K562 (cell line): ENCODE measurements around the gene C5orf47. TPM values are rescaled to one million over a fixed set of nuclear protein-coding genes. Genes with fewer than 3 reads are reported as not detected.

Source experiments
- BACH1 ChIP-seq: fragments of 200-800 bp; sonication (Bioruptor generic); IDR thresholded peaks from 2 replicates; pipeline ENCODE4 v1.6.1; 2016; ENCODE audit warnings: missing genetic modification characterization, missing compliant biosample characterization
- BCL6 ChIP-seq: fragments of 250-450 bp; sonication (Bioruptor Pico); IDR thresholded peaks from 2 replicates; pipeline ENCODE4 v1.4.0; 2020
- NBN ChIP-seq: fragments of 450-650 bp; IDR thresholded peaks from 2 replicates; pipeline ENCODE4 v1.6.1; 2016; ENCODE audit warnings: low read depth, mild to moderate bottlenecking
- PHB2 ChIP-seq: fragments of 450-650 bp; IDR thresholded peaks from 2 replicates; pipeline ENCODE4 v1.6.1; 2017; ENCODE audit warnings: low read depth
- SMARCA5 ChIP-seq: fragments of 450-650 bp; IDR thresholded peaks from 2 replicates; pipeline ENCODE4 v1.6.1; 2016
- SMC3 ChIP-seq: conservative IDR thresholded peaks from 2 replicates; pipeline ENCODE4 v1.6.1; 2011; ENCODE audit warnings: low read depth, low read length, improper control_type of control experiment; ENCODE audit not compliant: insufficient read depth
- SP1 ChIP-seq: sonication (generic); formaldehyde crosslinking; IDR thresholded peaks from 2 replicates; pipeline ENCODE4 v1.8.1; 2022; ENCODE audit warnings: mild to moderate bottlenecking, missing genetic modification reagents
- U2AF1 ChIP-seq: fragments of 200-400 bp; formaldehyde crosslinking; optimal IDR thresholded peaks from 2 replicates; pipeline ENCODE3; 2017; ENCODE audit warnings: mild to moderate bottlenecking, low read depth, low read length, moderate library complexity
- ZNF41 ChIP-seq: fragments of 250-450 bp; sonication (Bioruptor Pico); conservative IDR thresholded peaks from 2 replicates; pipeline ENCODE4 v1.4.0; 2020; ENCODE audit warnings: mild to moderate bottlenecking
- ZNF444 ChIP-seq: fragments of 250-450 bp; sonication (Bioruptor Pico); IDR thresholded peaks from 2 replicates; pipeline ENCODE4 v1.4.0; 2020; ENCODE audit warnings: mild to moderate bottlenecking, moderate library complexity
- polyA plus RNA-seq, 8 experiments: library from polyadenylated mRNA; depleted of rRNA in 4 of 8; stranded (reverse) in 5 of 8; unstranded in 3 of 8; fragments of >200 nt; fragmentation: Nextera tagmentation in 2 of 8; fragmentation: Illumina TruSeq in 1 of 8; extraction: Ambion mirVana in 2 of 8; extraction: Trizol in 1 of 8; gene quantifications; 2 replicates each; pipeline versions ENCODE4 v1.2.1 to v1.2.3, GENCODE V29; 2011 to 2014; ENCODE audit warnings: inconsistent platforms in 1 of 8, missing spikeins in 1 of 8
- total RNA-seq, 7 experiments: library from RNA; depleted of rRNA in 6 of 7; stranded (reverse); fragments of >200 nt in 6 of 7; fragmentation: Illumina TruSeq in 2 of 7; extraction: Trizol in 2 of 7; gene quantifications; 2 replicates each; pipeline versions ENCODE4 v1.2.1 to v1.2.3, GENCODE V29; 2011 to 2021; ENCODE audit warnings: low replicate concordance in 1 of 7
- TF ChIP-seq, protein P1 (sequence below): fragments of 450-650 bp; IDR thresholded peaks from 2 replicates; pipeline ENCODE4 v1.6.1; 2016; ENCODE audit warnings: low read depth
- TF ChIP-seq, protein P2 (sequence below): fragments of 450-650 bp; IDR thresholded peaks from 2 replicates; pipeline ENCODE4 v1.6.1; 2017; ENCODE audit warnings: antibody characterized with exemption
- TF ChIP-seq, protein P3 (sequence below): sonication (generic); formaldehyde crosslinking; IDR thresholded peaks from 2 replicates; pipeline ENCODE4 v1.8.1; 2023; ENCODE audit warnings: mild to moderate bottlenecking, missing genetic modification reagents
- TF ChIP-seq, protein P4 (sequence below): fragments of 450-650 bp; formaldehyde crosslinking; IDR thresholded peaks from 2 replicates; pipeline ENCODE4 v1.4.0; 2020; ENCODE audit warnings: mild to moderate bottlenecking, moderate library complexity
- TF ChIP-seq, protein P5 (sequence below): fragments of 450-650 bp; conservative IDR thresholded peaks from 2 replicates; pipeline ENCODE4 v1.6.1; 2016; ENCODE audit warnings: missing genetic modification characterization, low read depth, mild to moderate bottlenecking, missing compliant biosample characterization, moderate library complexity

The C5orf47 gene
- total and polyA plus RNA-seq, 9 of the 15 experiments (the other 6 are each of a cell fraction or from before 2014, with no cell fraction given) = 0.08 TPM; not detected in 8

DNA sequence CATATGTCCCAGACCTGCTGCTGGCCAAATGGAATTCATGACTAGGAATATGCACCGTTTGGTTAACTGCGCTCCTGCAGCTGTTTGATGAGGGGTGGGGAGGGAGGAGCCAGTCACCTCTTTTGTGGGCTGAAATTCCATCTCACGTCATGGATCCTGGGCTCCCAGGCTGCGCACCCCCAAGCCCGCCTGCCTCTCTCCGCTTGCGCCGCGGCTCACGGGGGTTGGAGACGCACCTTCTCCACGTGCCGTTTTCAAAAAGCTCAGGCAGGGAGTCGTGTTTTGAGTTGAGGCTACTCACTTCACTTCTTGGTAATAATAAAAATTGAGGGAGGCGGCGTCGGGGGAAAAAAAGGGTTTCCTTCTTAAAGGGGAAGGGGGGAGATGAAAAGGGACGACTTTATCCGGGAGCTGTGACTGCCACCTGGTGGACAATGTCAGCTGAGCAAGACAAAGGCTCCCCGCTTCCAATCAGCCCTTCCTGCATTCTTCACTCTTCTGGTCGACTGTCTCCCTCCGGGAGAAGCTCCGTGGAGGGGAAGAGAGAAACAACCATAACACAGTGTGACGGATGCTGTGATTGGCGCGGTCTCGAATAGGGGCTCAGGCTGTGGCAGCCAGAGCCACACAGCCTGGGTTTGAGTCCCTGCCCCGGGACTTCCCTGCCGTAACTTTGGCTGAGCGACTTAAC is 15.9 kb upstream of the C5orf47 start (continued):
- TF ChIP-seq, protein P1, sequence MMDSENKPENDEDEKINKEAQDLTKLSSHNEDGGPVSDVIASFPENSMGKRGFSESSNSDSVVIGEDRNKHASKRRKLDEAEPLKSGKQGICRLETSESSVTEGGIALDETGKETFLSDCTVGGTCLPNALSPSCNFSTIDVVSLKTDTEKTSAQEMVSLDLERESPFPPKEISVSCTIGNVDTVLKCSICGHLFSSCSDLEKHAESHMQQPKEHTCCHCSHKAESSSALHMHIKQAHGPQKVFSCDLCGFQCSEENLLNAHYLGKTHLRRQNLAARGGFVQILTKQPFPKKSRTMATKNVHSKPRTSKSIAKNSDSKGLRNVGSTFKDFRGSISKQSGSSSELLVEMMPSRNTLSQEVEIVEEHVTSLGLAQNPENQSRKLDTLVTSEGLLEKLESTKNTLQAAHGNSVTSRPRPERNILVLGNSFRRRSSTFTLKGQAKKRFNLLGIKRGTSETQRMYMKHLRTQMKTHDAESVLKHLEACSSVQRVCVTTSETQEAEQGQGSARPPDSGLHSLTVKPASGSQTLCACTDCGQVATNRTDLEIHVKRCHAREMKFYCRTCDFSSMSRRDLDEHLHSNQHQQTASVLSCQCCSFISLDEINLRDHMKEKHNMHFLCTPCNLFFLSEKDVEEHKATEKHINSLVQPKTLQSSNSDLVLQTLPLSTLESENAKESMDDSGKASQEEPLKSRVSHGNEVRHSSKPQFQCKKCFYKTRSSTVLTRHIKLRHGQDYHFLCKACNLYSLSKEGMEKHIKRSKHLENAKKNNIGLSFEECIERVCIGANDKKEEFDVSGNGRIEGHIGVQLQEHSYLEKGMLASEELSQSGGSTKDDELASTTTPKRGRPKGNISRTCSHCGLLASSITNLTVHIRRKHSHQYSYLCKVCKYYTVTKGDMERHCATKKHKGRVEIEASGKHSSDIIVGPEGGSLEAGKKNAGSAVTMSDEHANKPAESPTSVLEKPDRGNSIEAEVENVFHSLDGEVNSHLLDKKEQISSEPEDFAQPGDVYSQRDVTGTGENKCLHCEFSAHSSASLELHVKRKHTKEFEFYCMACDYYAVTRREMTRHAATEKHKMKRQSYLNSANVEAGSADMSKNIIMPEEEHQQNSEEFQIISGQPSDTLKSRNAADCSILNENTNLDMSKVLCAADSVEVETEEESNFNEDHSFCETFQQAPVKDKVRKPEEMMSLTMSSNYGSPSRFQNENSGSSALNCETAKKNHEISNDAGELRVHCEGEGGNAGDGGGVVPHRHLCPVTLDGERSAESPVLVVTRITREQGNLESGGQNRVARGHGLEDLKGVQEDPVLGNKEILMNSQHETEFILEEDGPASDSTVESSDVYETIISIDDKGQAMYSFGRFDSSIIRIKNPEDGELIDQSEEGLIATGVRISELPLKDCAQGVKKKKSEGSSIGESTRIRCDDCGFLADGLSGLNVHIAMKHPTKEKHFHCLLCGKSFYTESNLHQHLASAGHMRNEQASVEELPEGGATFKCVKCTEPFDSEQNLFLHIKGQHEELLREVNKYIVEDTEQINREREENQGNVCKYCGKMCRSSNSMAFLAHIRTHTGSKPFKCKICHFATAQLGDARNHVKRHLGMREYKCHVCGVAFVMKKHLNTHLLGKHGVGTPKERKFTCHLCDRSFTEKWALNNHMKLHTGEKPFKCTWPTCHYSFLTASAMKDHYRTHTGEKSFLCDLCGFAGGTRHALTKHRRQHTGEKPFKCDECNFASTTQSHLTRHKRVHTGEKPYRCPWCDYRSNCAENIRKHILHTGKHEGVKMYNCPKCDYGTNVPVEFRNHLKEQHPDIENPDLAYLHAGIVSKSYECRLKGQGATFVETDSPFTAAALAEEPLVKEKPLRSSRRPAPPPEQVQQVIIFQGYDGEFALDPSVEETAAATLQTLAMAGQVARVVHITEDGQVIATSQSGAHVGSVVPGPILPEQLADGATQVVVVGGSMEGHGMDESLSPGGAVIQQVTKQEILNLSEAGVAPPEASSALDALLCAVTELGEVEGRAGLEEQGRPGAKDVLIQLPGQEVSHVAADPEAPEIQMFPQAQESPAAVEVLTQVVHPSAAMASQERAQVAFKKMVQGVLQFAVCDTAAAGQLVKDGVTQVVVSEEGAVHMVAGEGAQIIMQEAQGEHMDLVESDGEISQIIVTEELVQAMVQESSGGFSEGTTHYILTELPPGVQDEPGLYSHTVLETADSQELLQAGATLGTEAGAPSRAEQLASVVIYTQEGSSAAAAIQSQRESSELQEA = no peak
- TF ChIP-seq BACH1 (tag) (no peak), PHB2 (no peak), ZNF41 (no peak), SP1 (peak; percentile 53; the same call in 1 of the 2 replicates), NBN (0 out of 2 replicates have a peak, but pooled peaks have one; percentile 36), ZNF444 (CRISPR knock-in tag) (no peak), BCL6 (CRISPR knock-in tag) (no peak), SMARCA5 (no peak), SMC3 (peak; percentile 96), U2AF1 (no peak)
- TF ChIP-seq, protein P2, sequence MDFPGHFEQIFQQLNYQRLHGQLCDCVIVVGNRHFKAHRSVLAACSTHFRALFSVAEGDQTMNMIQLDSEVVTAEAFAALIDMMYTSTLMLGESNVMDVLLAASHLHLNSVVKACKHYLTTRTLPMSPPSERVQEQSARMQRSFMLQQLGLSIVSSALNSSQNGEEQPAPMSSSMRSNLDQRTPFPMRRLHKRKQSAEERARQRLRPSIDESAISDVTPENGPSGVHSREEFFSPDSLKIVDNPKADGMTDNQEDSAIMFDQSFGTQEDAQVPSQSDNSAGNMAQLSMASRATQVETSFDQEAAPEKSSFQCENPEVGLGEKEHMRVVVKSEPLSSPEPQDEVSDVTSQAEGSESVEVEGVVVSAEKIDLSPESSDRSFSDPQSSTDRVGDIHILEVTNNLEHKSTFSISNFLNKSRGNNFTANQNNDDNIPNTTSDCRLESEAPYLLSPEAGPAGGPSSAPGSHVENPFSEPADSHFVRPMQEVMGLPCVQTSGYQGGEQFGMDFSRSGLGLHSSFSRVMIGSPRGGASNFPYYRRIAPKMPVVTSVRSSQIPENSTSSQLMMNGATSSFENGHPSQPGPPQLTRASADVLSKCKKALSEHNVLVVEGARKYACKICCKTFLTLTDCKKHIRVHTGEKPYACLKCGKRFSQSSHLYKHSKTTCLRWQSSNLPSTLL = no peak
- TF ChIP-seq, protein P3, sequence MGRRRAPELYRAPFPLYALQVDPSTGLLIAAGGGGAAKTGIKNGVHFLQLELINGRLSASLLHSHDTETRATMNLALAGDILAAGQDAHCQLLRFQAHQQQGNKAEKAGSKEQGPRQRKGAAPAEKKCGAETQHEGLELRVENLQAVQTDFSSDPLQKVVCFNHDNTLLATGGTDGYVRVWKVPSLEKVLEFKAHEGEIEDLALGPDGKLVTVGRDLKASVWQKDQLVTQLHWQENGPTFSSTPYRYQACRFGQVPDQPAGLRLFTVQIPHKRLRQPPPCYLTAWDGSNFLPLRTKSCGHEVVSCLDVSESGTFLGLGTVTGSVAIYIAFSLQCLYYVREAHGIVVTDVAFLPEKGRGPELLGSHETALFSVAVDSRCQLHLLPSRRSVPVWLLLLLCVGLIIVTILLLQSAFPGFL (CRISPR knock-in tag) = no peak
- TF ChIP-seq, protein P4, sequence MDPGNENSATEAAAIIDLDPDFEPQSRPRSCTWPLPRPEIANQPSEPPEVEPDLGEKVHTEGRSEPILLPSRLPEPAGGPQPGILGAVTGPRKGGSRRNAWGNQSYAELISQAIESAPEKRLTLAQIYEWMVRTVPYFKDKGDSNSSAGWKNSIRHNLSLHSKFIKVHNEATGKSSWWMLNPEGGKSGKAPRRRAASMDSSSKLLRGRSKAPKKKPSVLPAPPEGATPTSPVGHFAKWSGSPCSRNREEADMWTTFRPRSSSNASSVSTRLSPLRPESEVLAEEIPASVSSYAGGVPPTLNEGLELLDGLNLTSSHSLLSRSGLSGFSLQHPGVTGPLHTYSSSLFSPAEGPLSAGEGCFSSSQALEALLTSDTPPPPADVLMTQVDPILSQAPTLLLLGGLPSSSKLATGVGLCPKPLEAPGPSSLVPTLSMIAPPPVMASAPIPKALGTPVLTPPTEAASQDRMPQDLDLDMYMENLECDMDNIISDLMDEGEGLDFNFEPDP (CRISPR knock-in tag) = no peak
- TF ChIP-seq, protein P5, sequence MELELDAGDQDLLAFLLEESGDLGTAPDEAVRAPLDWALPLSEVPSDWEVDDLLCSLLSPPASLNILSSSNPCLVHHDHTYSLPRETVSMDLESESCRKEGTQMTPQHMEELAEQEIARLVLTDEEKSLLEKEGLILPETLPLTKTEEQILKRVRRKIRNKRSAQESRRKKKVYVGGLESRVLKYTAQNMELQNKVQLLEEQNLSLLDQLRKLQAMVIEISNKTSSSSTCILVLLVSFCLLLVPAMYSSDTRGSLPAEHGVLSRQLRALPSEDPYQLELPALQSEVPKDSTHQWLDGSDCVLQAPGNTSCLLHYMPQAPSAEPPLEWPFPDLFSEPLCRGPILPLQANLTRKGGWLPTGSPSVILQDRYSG (tag) = no peak
